Islet of Langerhans (tissue), 1 donor: ENCODE data around the gene SMIM32.

ENCODE experiments used
- FAIRE-seq: peaks from one replicate; lab custom pipeline; 2011; peaks lifted over from hg19 to GRCh38; lab: Jason Lieb, UNC

Gene SMIM32

GRCh38 chr5:136192526-136193321 is at the start of gene SMIM32:
TSS of gene SMIM32 (minus strand) at chr5:136193162. CDS start at chr5:136192524, 638 bp downstream.
- no peak for FAIRE-seq

GRCh38 chr5:136242611-136243010 is 49.6 kb upstream of the SMIM32 start:
- FAIRE-seq, result no peak

GRCh38 chr5:136242136-136242535 is 49.2 kb upstream of the SMIM32 start:
- no peak for FAIRE-seq

GRCh38 chr5:136240894-136241293 is 47.9 kb upstream of the SMIM32 start:
- no peak for FAIRE-seq

- FAIRE-seq, result no peak
Observed at GRCh38 chr5:136236479-136237083, 43.6 kb upstream of the SMIM32 start.

GRCh38 chr5:136235321-136235720 is 42.4 kb upstream of the SMIM32 start:
- no peak for FAIRE-seq

- no peak for FAIRE-seq
Observed at GRCh38 chr5:136232316-136232715, 39.4 kb upstream of the SMIM32 start.

GRCh38 chr5:136230176-136230575 is 37.2 kb upstream of the SMIM32 start:
- no peak for FAIRE-seq

- FAIRE-seq, result no peak
Observed at GRCh38 chr5:136228136-136228757, 35.3 kb upstream of the SMIM32 start.

GRCh38 chr5:136226401-136226800 is 33.4 kb upstream of the SMIM32 start:
- no peak for FAIRE-seq

- no peak for FAIRE-seq
Observed at GRCh38 chr5:136225796-136226195, 32.8 kb upstream of the SMIM32 start.

GRCh38 chr5:136222580-136223235 is 29.7 kb upstream of the SMIM32 start:
- no peak for FAIRE-seq

- no peak for FAIRE-seq
Observed at GRCh38 chr5:136221340-136221739, 28.4 kb upstream of the SMIM32 start.

- FAIRE-seq, result no peak
Observed at GRCh38 chr5:136216230-136216629, 23.3 kb upstream of the SMIM32 start.

- FAIRE-seq, result no peak
Observed at GRCh38 chr5:136215812-136216211, 22.9 kb upstream of the SMIM32 start.

- no peak for FAIRE-seq
Observed at GRCh38 chr5:136213919-136214493, 21.0 kb upstream of the SMIM32 start.

- no peak for FAIRE-seq
Observed at GRCh38 chr5:136212252-136212721, 19.3 kb upstream of the SMIM32 start.

GRCh38 chr5:136211282-136212040 is 18.5 kb upstream of the SMIM32 start:
- no peak for FAIRE-seq

GRCh38 chr5:136210259-136210658 is 17.3 kb upstream of the SMIM32 start:
- FAIRE-seq, result no peak

- FAIRE-seq, result no peak
Observed at GRCh38 chr5:136209346-136209910, 16.5 kb upstream of the SMIM32 start.

GRCh38 chr5:136208916-136209315 is 16.0 kb upstream of the SMIM32 start:
- no peak for FAIRE-seq
